Neural crest cell (in vitro differentiated cells): ENCODE results near the gene ARRDC5. TPM values are rescaled to one million over a fixed set of nuclear protein-coding genes. Genes with fewer than 3 reads are reported as not detected.
"Not testable (repeated sequence)": the region's sequence is repeated elsewhere in the genome, so short reads cannot be mapped to it uniquely, and the experiment has no call there.

ENCODE experiments used
- DNase-seq: peaks from one replicate; pipeline ENCODE4 v3.0.0; 2021; ENCODE audit warnings: low read depth, mixed read lengths, low spot score
- H3K27ac Mint-ChIP-seq: one replicate; pipeline ENCODE4 v1.8.0; 2021; ENCODE audit warnings: mild to moderate bottlenecking, mixed read lengths; ENCODE audit not compliant: unreplicated experiment
- H3K27me3 Mint-ChIP-seq: 2 replicates; pipeline ENCODE4 v1.8.0; 2021; ENCODE audit warnings: low read depth, mild to moderate bottlenecking, mixed read lengths
- H3K36me3 Mint-ChIP-seq: 2 replicates; pipeline ENCODE4 v1.8.0; 2021; ENCODE audit warnings: low read depth, mild to moderate bottlenecking, mixed read lengths
- H3K4me1 Mint-ChIP-seq: 2 replicates; pipeline ENCODE4 v1.8.0; 2021; ENCODE audit warnings: mixed read lengths
- H3K4me3 Mint-ChIP-seq: one replicate; pipeline ENCODE4 v1.8.0; 2021; ENCODE audit warnings: mild to moderate bottlenecking, mixed read lengths
- H3K9me3 Mint-ChIP-seq: 2 replicates; pipeline ENCODE4 v1.8.0; 2021; ENCODE audit warnings: mixed read lengths
- total RNA-seq: library from RNA; stranded (reverse); gene quantifications from 2 replicates; pipeline ENCODE4 v1.2.1, GENCODE V29; 2021
- TF ChIP-seq, protein P1 (sequence below): fragments of 200-600 bp; sonication (generic); conservative IDR thresholded peaks from 2 replicates; pipeline ENCODE4 v1.5.0; 2021; ENCODE audit warnings: antibody characterized with exemption, mild to moderate bottlenecking

ARRDC5 gene
- total RNA-seq, 1 donor from 2014 or later = not detected

DNA sequence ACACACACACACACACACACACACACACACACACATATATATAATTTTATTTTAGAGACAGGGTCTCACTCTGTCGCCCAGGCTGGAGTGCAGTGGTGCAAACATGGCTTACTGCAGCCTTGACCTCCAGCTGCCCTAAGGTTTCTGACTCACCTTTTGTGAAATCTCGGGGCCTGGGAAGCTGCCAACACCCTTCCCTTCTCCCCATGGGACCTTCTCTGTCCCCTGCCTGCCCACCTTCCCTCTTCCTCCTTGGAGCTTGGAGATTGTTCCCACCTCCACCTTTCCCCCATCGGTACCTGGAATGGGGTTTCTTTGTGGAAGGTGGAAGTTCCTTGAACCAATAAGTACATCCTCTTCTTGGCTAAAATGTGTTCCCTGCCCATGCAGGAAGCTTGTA lies 6.3 kb downstream of the ARRDC5 start:
- H3K27ac Mint-ChIP-seq = no peak overlapping the region
- H3K4me3 Mint-ChIP-seq = no peak overlapping the region
- DNase-seq = no peak
- no peaks in the 10 kb centered on the region for H3K36me3 Mint-ChIP-seq
- H3K27me3 Mint-ChIP-seq = no peaks in the 10 kb centered on the region
- peaks cover 9% of the 10 kb centered on the region for H3K4me1 Mint-ChIP-seq
- no peaks in the 10 kb centered on the region for H3K9me3 Mint-ChIP-seq
- TF ChIP-seq, protein P1, sequence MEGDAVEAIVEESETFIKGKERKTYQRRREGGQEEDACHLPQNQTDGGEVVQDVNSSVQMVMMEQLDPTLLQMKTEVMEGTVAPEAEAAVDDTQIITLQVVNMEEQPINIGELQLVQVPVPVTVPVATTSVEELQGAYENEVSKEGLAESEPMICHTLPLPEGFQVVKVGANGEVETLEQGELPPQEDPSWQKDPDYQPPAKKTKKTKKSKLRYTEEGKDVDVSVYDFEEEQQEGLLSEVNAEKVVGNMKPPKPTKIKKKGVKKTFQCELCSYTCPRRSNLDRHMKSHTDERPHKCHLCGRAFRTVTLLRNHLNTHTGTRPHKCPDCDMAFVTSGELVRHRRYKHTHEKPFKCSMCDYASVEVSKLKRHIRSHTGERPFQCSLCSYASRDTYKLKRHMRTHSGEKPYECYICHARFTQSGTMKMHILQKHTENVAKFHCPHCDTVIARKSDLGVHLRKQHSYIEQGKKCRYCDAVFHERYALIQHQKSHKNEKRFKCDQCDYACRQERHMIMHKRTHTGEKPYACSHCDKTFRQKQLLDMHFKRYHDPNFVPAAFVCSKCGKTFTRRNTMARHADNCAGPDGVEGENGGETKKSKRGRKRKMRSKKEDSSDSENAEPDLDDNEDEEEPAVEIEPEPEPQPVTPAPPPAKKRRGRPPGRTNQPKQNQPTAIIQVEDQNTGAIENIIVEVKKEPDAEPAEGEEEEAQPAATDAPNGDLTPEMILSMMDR = no peak

DNA sequence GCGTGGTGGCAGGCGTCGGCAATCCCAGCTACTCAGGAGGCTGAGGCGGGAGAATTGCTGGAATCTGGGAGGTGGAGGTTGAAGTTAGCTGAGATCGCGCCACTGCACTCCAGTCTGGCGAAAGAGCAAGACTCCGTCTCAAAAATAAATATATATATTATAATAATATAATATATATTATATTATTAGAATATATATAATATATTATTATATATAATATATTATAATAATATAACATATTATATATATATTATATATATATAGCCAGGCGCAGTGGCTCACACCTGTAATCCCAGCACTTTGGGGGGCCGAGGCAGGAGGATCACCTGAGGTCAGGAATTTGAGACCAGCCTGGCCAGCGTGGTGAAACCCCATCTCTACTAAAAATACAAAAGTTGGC lies 9.7 kb downstream of the ARRDC5 start:
- H3K9me3 Mint-ChIP-seq, H3K36me3 Mint-ChIP-seq, H3K4me3 Mint-ChIP-seq, H3K27me3 Mint-ChIP-seq, DNase-seq, H3K4me1 Mint-ChIP-seq, H3K27ac Mint-ChIP-seq: not testable (repeated sequence)

DNA sequence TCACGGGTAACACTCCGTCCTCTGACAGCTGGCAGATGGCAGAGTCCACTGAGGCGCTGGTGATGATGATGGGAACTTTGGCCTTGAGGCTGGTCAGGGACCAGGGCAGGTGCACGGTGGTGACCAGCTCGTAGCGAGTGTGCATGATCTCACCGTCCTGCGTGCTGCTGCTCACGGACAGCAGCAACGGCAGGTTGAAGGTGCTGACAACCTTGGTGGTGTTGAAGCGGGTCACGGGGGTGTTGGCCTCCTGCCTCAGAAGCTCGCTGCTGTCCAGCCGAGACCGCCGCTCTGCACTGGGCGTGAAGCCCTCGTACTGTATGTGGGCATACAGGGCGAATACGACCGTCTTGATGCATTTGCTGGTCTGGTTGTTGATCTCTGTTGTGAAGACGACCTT lies 11.6 kb downstream of the ARRDC5 start:
- no peak overlapping the region for H3K4me3 Mint-ChIP-seq
- no peaks in the 10 kb centered on the region for H3K9me3 Mint-ChIP-seq
- H3K36me3 Mint-ChIP-seq = no peaks in the 10 kb centered on the region
- peaks cover 9% of the 10 kb centered on the region for H3K4me1 Mint-ChIP-seq
- DNase-seq = no peak
- TF ChIP-seq, protein P1 = no peak
- H3K27ac Mint-ChIP-seq = no peak overlapping the region
- no peaks in the 10 kb centered on the region for H3K27me3 Mint-ChIP-seq

DNA sequence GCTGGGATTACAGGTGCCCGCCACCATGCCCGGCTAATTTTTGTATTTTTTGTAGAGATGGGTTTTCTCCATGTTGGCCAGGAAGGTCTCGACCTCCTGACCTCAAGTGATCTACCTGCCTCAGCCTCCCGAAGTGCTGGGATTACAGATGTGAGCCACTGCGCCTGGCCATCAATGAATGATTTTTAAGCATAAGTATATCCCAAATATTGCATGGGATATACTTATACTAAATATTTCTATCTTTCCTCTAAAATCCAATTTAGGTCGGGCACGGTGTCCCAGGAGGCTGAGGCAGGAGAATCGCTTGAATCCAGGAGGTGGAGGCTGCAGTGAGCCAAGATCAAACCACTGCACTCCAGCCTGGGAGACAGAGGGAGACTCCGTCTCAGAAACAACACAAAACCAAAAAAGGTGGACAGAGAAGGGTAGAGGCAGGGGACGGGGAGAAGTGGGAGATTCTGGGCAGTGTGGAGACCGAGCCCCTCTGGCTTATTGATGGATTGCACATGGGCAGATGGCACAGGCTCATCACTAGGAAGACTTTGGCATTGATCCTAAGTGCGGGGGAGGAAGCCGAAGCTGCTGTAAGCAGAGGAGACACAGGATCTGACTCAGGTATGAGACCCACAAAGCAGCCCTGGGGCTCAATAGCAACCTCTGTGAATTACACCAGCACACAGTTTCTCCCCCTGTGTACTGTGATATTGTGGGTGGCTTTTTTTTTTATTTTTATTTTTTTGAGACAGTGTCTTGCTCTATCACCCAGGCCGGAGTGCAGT lies 13.5 kb downstream of the ARRDC5 start:
- H3K4me1 Mint-ChIP-seq = no peaks in the 10 kb centered on the region

DNA sequence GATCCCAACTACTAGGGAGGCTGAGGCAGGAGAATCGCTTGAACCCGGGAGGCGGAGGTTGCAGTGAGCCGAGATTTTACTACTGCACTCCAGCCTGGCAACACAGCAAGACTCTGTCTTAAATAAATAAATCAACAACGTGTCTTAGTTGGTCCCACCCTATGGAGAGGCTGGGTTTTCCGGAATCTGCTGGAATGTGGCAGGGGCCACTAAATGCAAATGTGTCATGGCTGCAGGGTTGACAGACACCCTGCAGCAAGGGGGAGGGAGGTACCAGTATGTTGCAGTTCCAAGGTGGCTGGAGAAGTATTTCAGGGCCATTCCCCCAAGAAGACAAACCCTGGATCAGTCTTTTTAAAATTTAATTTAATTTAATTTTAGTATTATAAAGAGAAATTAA lies 14.9 kb downstream of the ARRDC5 start:
- not testable (repeated sequence) for H3K27ac Mint-ChIP-seq, H3K4me1 Mint-ChIP-seq, H3K27me3 Mint-ChIP-seq, H3K36me3 Mint-ChIP-seq, H3K4me3 Mint-ChIP-seq, H3K9me3 Mint-ChIP-seq, DNase-seq

More for the DNA sequence above, 13.5 kb downstream of the ARRDC5 start:
- TF ChIP-seq, protein P1 = no peak
- Mint-ChIP-seq H3K36me3 (no peaks in the 10 kb centered on the region), H3K4me3 (no peak overlapping the region), H3K9me3 (no peaks in the 10 kb centered on the region), H3K27me3 (no peaks in the 10 kb centered on the region), H3K27ac (no peak overlapping the region)
- DNase-seq = no peak

DNA sequence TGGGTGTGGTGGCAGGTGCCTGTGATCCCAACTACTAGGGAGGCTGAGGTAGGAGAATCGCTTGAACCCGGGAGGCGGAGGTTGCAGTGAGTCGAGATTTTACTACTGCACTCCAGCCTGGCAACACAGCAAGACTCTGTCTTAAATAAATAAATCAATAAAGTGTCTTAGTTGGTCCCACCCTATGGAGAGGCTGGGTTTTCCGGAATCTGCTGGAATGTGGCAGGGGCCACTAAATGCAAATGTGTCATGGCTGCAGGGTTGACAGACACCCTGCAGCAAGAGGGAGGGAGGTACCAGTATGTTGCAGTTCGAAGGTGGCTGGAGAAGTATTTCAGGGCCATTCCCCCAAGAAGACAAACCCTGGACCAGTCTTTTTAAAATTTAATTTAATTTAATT lies 17.7 kb downstream of the ARRDC5 start:
- not testable (repeated sequence) for H3K27ac Mint-ChIP-seq, DNase-seq, H3K36me3 Mint-ChIP-seq, H3K4me3 Mint-ChIP-seq, H3K4me1 Mint-ChIP-seq, H3K9me3 Mint-ChIP-seq, H3K27me3 Mint-ChIP-seq

DNA sequence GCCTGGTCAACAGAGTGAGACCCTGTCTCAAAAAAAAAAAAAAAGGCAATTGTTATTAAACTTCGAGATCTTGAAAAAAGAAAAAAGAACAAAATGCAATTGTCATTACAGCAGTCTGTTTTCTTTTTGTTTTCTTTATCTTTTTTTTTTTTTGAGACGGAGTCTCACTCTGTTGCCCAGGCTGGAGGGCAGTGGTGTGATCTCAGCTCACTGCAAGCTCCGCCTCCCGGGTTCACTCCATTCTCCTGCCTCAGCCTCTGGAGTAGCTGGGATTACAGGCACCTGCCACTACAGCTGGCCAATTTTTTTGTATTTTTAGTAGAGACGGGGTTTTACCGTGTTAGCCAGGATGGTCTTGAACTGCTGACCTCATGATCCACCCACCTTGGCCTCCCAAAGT lies 19.8 kb downstream of the ARRDC5 start:
- DNase-seq, H3K9me3 Mint-ChIP-seq, H3K27ac Mint-ChIP-seq, H3K36me3 Mint-ChIP-seq, H3K4me3 Mint-ChIP-seq, H3K4me1 Mint-ChIP-seq, H3K27me3 Mint-ChIP-seq: not testable (repeated sequence)
